A375 (cell line): ENCODE data around the gene GJB6. TPM values are rescaled to one million over a fixed set of nuclear protein-coding genes. Genes with fewer than 3 reads are reported as not detected.

ENCODE experiments used
- total RNA-seq: library from RNA; depleted of rRNA; stranded (reverse); fragments of >200 nt; shearing (Covaris generic); gene quantifications from 2 replicates; pipeline ENCODE4 v1.2.3, GENCODE V29; 2014; rRNA removed

GJB6 gene
- not detected in 2 replicates for total RNA-seq

DNA sequence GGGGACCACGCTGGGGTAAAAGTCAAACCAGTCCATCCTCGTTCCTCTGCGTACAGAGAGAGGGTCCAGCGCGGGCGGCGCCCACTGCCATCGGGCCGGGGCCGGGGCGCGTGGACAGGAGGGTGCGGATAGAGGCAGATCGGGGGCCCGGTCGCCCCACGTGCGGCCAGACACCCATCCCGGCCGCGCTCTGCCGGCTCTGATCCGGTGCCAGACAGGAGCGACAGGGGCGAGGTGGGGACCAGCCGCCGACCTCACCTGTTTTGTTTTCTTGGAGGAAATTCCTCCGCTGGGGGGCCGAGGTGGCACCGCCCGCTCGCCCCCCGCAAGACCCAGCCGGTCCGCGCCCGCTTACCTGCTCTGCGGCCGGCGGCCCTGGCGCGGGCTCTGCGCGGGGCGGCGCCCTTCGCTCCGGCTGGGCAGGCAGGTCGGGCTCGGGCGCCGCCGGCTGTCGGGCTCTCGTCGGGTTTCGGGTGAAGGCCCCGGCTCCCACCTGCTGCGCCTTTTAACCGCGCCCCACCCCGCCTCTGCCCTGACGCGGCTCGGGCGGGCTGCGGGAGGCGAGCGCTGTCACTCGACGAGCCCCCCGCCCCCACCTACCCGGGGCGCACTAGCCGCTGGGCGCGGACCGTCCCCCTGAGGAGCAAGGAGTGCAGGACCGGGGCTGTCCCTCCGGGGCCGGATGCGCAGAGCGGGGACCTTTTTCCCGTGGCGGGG lies at the start of gene GJB6:
Gene GJB6 (minus strand): TSS at position 481 of the 717 bp plus-strand sequence. CDS start 8,839 bp downstream, outside the sequence.

GRCh38 chr13:20192836-20193161 lies 39.3 kb downstream of the GJB6 start, which contains the start of gene GJB2:
Gene GJB2, minus strand, starts transcription at chr13:20192938. Its CDS starts 3,357 bp downstream, at chr13:20189581.

Other genes starting within 250 kb of the GJB6 start
- 2.2 and 2.4 TPM in 2 replicates for gene GJA3, start 71.3 kb downstream of the GJB6 start, total RNA-seq
- 0.24 TPM in 1 of 2 replicates, not detected in the other for gene GJB2, start 39.4 kb downstream of the GJB6 start, total RNA-seq